Psoas muscle (tissue), 8 donors: ENCODE measurements around the gene MTCH1. TPM values are rescaled to one million over a fixed set of nuclear protein-coding genes. Genes with fewer than 3 reads are reported as not detected.
A peak's percentile ranks its signal among the peaks of the same experiment; 100 is the strongest.

Experiments
- ATAC-seq, 4 donors: fragments of 200-7000 bp; cut with Tn5 transposase; one replicate each; pipeline ENCODE4 v1.9.1; 2020; ENCODE audit warnings: moderate library complexity in 3 of 4, mild to moderate bottlenecking in 2 of 4
- DNase-seq, 2 donors: peaks; one replicate each; pipeline ENCODE4 v3.0.0-alpha.2; 2020
- H3K27ac ChIP-seq: fragments of 200-600 bp; one replicate; pipeline ENCODE4 v1.8.0; 2022
- H3K27me3 ChIP-seq, 3 donors: fragments of 200-600 bp in 1 of 3; one replicate each; pipeline versions ENCODE4 v1.6.1 to v1.8.0; 2013 to 2022; ENCODE audit warnings: low read length in 2 of 3, mild to moderate bottlenecking in 2 of 3, moderate library complexity in 1 of 3; ENCODE audit not compliant: insufficient read depth in 3 of 3
- H3K36me3 ChIP-seq, 2 donors: fragments of 200-600 bp in 1 of 2; one replicate each; pipeline versions ENCODE4 v1.6.1 to v1.8.0; 2013 to 2022; ENCODE audit warnings: low read depth in 1 of 2, mild to moderate bottlenecking in 1 of 2, moderate library complexity in 1 of 2; ENCODE audit not compliant: insufficient read depth in 1 of 2
- H3K4me1 ChIP-seq: fragments of 200-600 bp; one replicate; pipeline ENCODE4 v1.8.0; 2022
- H3K4me3 ChIP-seq: fragments of 200-600 bp; one replicate; pipeline ENCODE4 v1.8.0; 2022; ENCODE audit warnings: mild to moderate bottlenecking
- H3K9me3 ChIP-seq: fragments of 200-600 bp; one replicate; pipeline ENCODE4 v1.8.0; 2022
- CTCF ChIP-seq: fragments of 200-600 bp; IDR thresholded peaks from one replicate; pipeline ENCODE4 v1.8.0; 2022; ENCODE audit warnings: antibody characterized with exemption
- WGBS, 3 donors: extraction: QIAGEN DNeasy Blood & Tissue Kit; methylation state at CpG; one replicate each; pipeline versions ENCODE4 v1.1.6 to v1.1.7; 2013; 5-methylcytosine and 5-hydroxymethylcytosine counted together
- intact Hi-C, 2 donors: fragments of 100-400 bp; cut with DNase I; formaldehyde crosslinking; loops; one replicate each; pipeline versions ENCODE4 v1.11.0 to v1.14.2; 2022
- polyA plus RNA-seq, 3 donors: library from polyadenylated mRNA; stranded (reverse); fragments of 200-250 nt; gene quantifications; one replicate each; pipeline ENCODE4 v1.2.3, GENCODE V29; 2013
- total RNA-seq, 4 donors: library from RNA; stranded (reverse); fragmentation: NEBNext Ultra II Directional in 2 of 4; extraction: Animal tissue kit (Norgen Biotek cat#: 25700) in 2 of 4; gene quantifications; one replicate each; pipeline versions ENCODE4 v1.2.1 to v1.2.4, GENCODE V29; 2021 to 2023
- donor health status: healthy with polysubstance abuse.
- donor health status: DM: no; HTN: no; CAD: no; lungs with moderate emphysema.
- donor health status: Bipolar disorder and iron deficiency.
- donor health status: healthy.
- donor health status: DM: yes; HTN: yes; CAD: no.
- donor health status: DM: no; HTN: no; CAD: no.
- donor health status: DM: no; HTN: no; CAD: no.
- donor health status: DM: yes; HTN: yes; CAD: no.

Gene MTCH1
- total and polyA plus RNA-seq, 7 donors, result 74.6 to 230 (median 89.2) TPM

GRCh38 chr6:37005061-37005810 lies 19.2 kb upstream of the MTCH1 start, which contains the start of gene FGD2:
Gene FGD2 (plus strand): TSS chr6:37005655. CDS start chr6:37005818, 163 bp downstream.
- intact Hi-C loops, result no loop called here
- no peak for TF ChIP-seq CTCF
- no peaks in the 10 kb centered on the region for H3K36me3 ChIP-seq
- H3K4me1 ChIP-seq, result no peaks in the 10 kb centered on the region
- no peak within 1 kb of the TSS for H3K27ac ChIP-seq
- ATAC-seq (no peak), DNase-seq (no peak)
- H3K9me3 ChIP-seq, result no peaks in the 10 kb centered on the region
- WGBS, 3 donors, result 70 to 84% (median 77%) methylated on average over 14 of the region's 14 CpGs
- H3K4me3 ChIP-seq, result peak within 1 kb of the TSS; percentile 26
- H3K27me3 ChIP-seq, result no peaks in the 10 kb centered on the region

GRCh38 chr6:37004044-37004980 lies 18.3 kb upstream of the MTCH1 start:
- intact Hi-C loops, result no loop called here
- ATAC-seq, result no peak

GRCh38 chr6:36999751-37000125 lies 13.7 kb upstream of the MTCH1 start:
- DNase-seq, result no peak
- 83 to 96% (median 90%) methylated on average over 4 of the region's 4 CpGs for WGBS, 3 donors
- intact Hi-C loops, result no loop called here
- no peaks in the 10 kb centered on the region for H3K9me3 ChIP-seq
- ATAC-seq, result no peak
- TF ChIP-seq CTCF, result no peak
- no peak overlapping the region for H3K4me3 ChIP-seq
- no peaks in the 10 kb centered on the region for H3K27me3 ChIP-seq
- H3K36me3 ChIP-seq, result no peaks in the 10 kb centered on the region
- H3K4me1 ChIP-seq, result peaks cover 20% of the 10 kb centered on the region
- H3K27ac ChIP-seq, result no peak overlapping the region

More at GRCh38 chr6:37004044-37004980, 18.3 kb upstream of the MTCH1 start:
- no peak for DNase-seq
- TF ChIP-seq CTCF, result no peak
- Histone ChIP-seq H3K36me3 (no peaks in the 10 kb centered on the region), H3K27ac (no peak overlapping the region), H3K27me3 (no peaks in the 10 kb centered on the region), H3K4me1 (no peaks in the 10 kb centered on the region), H3K4me3 (no peak overlapping the region), H3K9me3 (no peaks in the 10 kb centered on the region)
- WGBS, 3 donors, result 75 to 78% (median 77%) methylated on average over 11 of the region's 11 CpGs

- no peak for DNase-seq
- intact Hi-C loops, result no loop called here
- H3K4me3 ChIP-seq, result peak overlapping the region; percentile 46
- TF ChIP-seq CTCF, result no peak
- H3K9me3 ChIP-seq, result no peaks in the 10 kb centered on the region
- peaks cover 20% of the 10 kb centered on the region for H3K4me1 ChIP-seq
- 34 to 40% (median 39%) methylated on average over 14 to 15 of the region's 15 CpGs for WGBS, 3 donors
- peak; percentile 29 to 52 (median 46) for ATAC-seq
- no peaks in the 10 kb centered on the region for H3K36me3 ChIP-seq
- peak overlapping the region; percentile 94 for H3K27ac ChIP-seq
- no peaks in the 10 kb centered on the region for H3K27me3 ChIP-seq
These were observed 13.2 kb upstream of the MTCH1 start for GRCh38 chr6:36999061-36999750.
